Adrenal gland (tissue), 12 donors: ENCODE results near the gene FOXC1. TPM values are rescaled to one million over a fixed set of nuclear protein-coding genes. Genes with fewer than 3 reads are reported as not detected.

Source experiments
- DNase-seq, 7 donors: peaks; one replicate each; pipeline ENCODE4 v3.0.0-alpha.2; 2019 to 2020
- H3K27ac ChIP-seq, 5 donors: fragments of 200-600 bp; sonication (generic) in 4 of 5; 1 replicate in 3 of 5; 2 replicates in 2 of 5; pipeline versions ENCODE4 v1.5.1 to v1.8.0; 2016 to 2020; ENCODE audit warnings: mild to moderate bottlenecking in 1 of 5
- H3K27me3 ChIP-seq: fragments of 200-600 bp; 2 replicates; pipeline ENCODE4 v1.8.0; 2021
- H3K36me3 ChIP-seq, 2 donors: fragments of 200-600 bp; replicated peaks in 1 of 2; 1 replicate in 1 of 2; 2 replicates in 1 of 2; pipeline versions ENCODE4 v1.5.1 to v1.8.0; 2018 to 2022
- H3K4me1 ChIP-seq, 2 donors: fragments of 200-600 bp; replicated peaks in 1 of 2; 1 replicate in 1 of 2; 2 replicates in 1 of 2; pipeline versions ENCODE4 v1.5.1 to v1.8.0; 2018 to 2021
- H3K4me3 ChIP-seq, 4 donors: fragments of 200-600 bp; sonication (generic) in 3 of 4; one replicate each; pipeline ENCODE4 v1.5.1; 2016 to 2018
- H3K9me3 ChIP-seq, 3 donors: fragments of 200-600 bp; sonication (generic) in 1 of 3; replicated peaks in 1 of 3; 1 replicate in 2 of 3; 2 replicates in 1 of 3; pipeline versions ENCODE4 v1.5.1 to v1.8.0; 2016 to 2021
- CTCF ChIP-seq, 6 experiments: fragments of 450-650 bp in 4 of 6; fragments of 200-600 bp in 2 of 6; sonication (generic) in 1 of 6; IDR thresholded peaks; 1 replicate in 5 of 6; 2 replicates in 1 of 6; pipeline versions ENCODE4 v1.5.1 to v1.8.0; 2016 to 2021; ENCODE audit warnings: antibody characterized with exemption in 6 of 6, mild to moderate bottlenecking in 2 of 6, moderate library complexity in 1 of 6
- POLR2A ChIP-seq, 2 donors: fragments of 450-650 bp; IDR thresholded peaks; one replicate each; pipeline ENCODE4 v1.6.1; 2017; ENCODE audit warnings: antibody characterized with exemption in 2 of 2, mild to moderate bottlenecking in 2 of 2, moderate library complexity in 1 of 2
- WGBS, 4 donors: extraction: QIAGEN DNeasy Blood & Tissue Kit in 2 of 4; methylation state at CpG; one replicate each; pipeline versions ENCODE4 v1.1.5 to v1.1.7; 2013 to 2017; 5-methylcytosine and 5-hydroxymethylcytosine counted together
- intact Hi-C, 2 donors: fragments of 100-400 bp; cut with DNase I; formaldehyde crosslinking; loops; one replicate each; pipeline versions ENCODE4 v1.14.1 to v1.15.0; 2022 to 2023
- polyA plus RNA-seq, 3 donors: library from polyadenylated mRNA; stranded (reverse); fragments of 200-250 nt in 2 of 3; fragments of 350-450 nt in 1 of 3; fragmentation: Illumina TruSeq in 1 of 3; extraction: RNeasy Lipid Tissue Mini Kit (QIAGEN cat#74804) in 1 of 3; gene quantifications; one replicate each; pipeline ENCODE4 v1.2.3, GENCODE V29; 2013 to 2014
- total RNA-seq, 9 donors: library from RNA; depleted of rRNA in 4 of 9; stranded (reverse); fragments of >200 nt in 4 of 9; fragments of 120-200 nt in 1 of 9; fragmentation: NEBNext Ultra II Directional in 1 of 9; extraction: Animal tissue kit (Norgen Biotek cat#: 25700) in 1 of 9; gene quantifications; one replicate each; pipeline versions ENCODE4 v1.1.0 to v1.2.4, GENCODE V29; 2013 to 2023
- donor health status: healthy with polysubstance abuse.
- donor health status: Bipolar disorder and iron deficiency.
- donor health status: DM: yes; HTN: yes; CAD: no.
- donor health status: DM: no; HTN: no; CAD: no.
- donor health status: DM: no; HTN: no; CAD: no.
- donor health status: DM: yes; HTN: yes; CAD: no.

FOXC1 gene
- total and polyA plus RNA-seq, 12 donors = 2.7 to 13.2 (median 5.4) TPM

- Histone ChIP-seq H3K27ac (no peak overlapping the region), H3K9me3 (no peaks in the 10 kb centered on the region), H3K4me1 (no peaks in the 10 kb centered on the region), H3K4me3 (no peak overlapping the region), H3K27me3 (peaks cover 38% of the 10 kb centered on the region), H3K36me3 (no peaks in the 10 kb centered on the region)
- no peak for TF ChIP-seq POLR2A (IDR thresholded peaks at IDR 0.05)
- no peak for TF ChIP-seq CTCF (IDR thresholded peaks at IDR 0.05)
- intact Hi-C loops = loop anchor here (5.0 to 10.0 kb wide), 5 partner anchors 758 to 1140 kb away; no protein-coding TSS in a partner anchor
- DNase-seq = no peak
- 68 to 77% (median 74%) methylated on average over 21 to 33 of the region's 33 CpGs for WGBS, 4 donors
Measured at GRCh38 chr6:1594445-1595200, 15.1 kb upstream of the FOXC1 start.

GRCh38 chr6:1595271-1596087 is 14.2 kb upstream of the FOXC1 start:
- Histone ChIP-seq H3K27me3 (peaks cover 38% of the 10 kb centered on the region), H3K9me3 (no peaks in the 10 kb centered on the region), H3K4me1 (no peaks in the 10 kb centered on the region), H3K36me3 (no peaks in the 10 kb centered on the region), H3K27ac (no peak overlapping the region), H3K4me3 (no peak overlapping the region)
- DNase-seq = no peak
- intact Hi-C loops = loop anchor here (2.0 to 10.0 kb wide), 6 partner anchors 757 to 1139 kb away; no protein-coding TSS in a partner anchor
- TF ChIP-seq CTCF (IDR thresholded peaks at IDR 0.05) (no peak), POLR2A (IDR thresholded peaks at IDR 0.05) (no peak)
- 57 to 66% (median 62%) methylated on average over 15 to 28 of the region's 28 CpGs for WGBS, 4 donors

- no peak overlapping the region for H3K27ac ChIP-seq
- WGBS, 4 donors = 7 to 15% (median 11%) methylated on average over 19 to 25 of the region's 25 CpGs
- no peaks in the 10 kb centered on the region for H3K9me3 ChIP-seq
- peak; percentile 39 to 85 (median 61) for DNase-seq
- no peak for TF ChIP-seq POLR2A (IDR thresholded peaks at IDR 0.05)
- TF ChIP-seq CTCF (IDR thresholded peaks at IDR 0.05) = peak; percentile 88 to 96 (median 94)
- intact Hi-C loops = loop anchor here (2.0 to 10.0 kb wide), 6 partner anchors 756 to 1139 kb away; no protein-coding TSS in a partner anchor
- no peaks in the 10 kb centered on the region for H3K4me1 ChIP-seq
- no peaks in the 10 kb centered on the region for H3K36me3 ChIP-seq
- H3K27me3 ChIP-seq = peaks cover 45% of the 10 kb centered on the region
- H3K4me3 ChIP-seq = no peak overlapping the region
Measured at GRCh38 chr6:1596088-1596852, 13.4 kb upstream of the FOXC1 start.
